Panc1 (cell line): Measurements from ENCODE around the gene TMEM37.

ENCODE experiments used
- CTCF ChIP-seq: fragments of 450-650 bp; IDR thresholded peaks from 2 replicates; pipeline ENCODE4 v1.5.1; 2017; ENCODE audit warnings: mild to moderate bottlenecking
- POLR2AphosphoS5 ChIP-seq: IDR thresholded peaks from 2 replicates; pipeline ENCODE4 v1.6.1; 2012; ENCODE audit warnings: mild to moderate bottlenecking, low read depth, low read length, moderate library complexity
- REST ChIP-seq, 2 experiments: IDR thresholded peaks; 2 replicates each; pipeline ENCODE4 v1.6.1; 2011 to 2012; ENCODE audit warnings: low read depth in 2 of 2, control low read depth in 1 of 2, low read length in 1 of 2, mild to moderate bottlenecking in 1 of 2, moderate library complexity in 1 of 2; ENCODE audit not compliant: insufficient read depth in 1 of 2
- SIN3A ChIP-seq: IDR thresholded peaks from 2 replicates; pipeline ENCODE4 v1.6.1; 2012; ENCODE audit warnings: low read depth, mild to moderate bottlenecking, low read length, moderate library complexity, borderline replicate concordance; ENCODE audit not compliant: insufficient read depth

GRCh38 chr2:119481501-119482455 is 50.1 kb downstream of the TMEM37 start:
- TF ChIP-seq POLR2AphosphoS5 (no peak), CTCF (no peak), SIN3A (no peak), REST (IDR thresholded peaks at IDR 0.05; ENCODE audit: insufficient read depth in 1 of 2, low read depth in 2 of 2, low read length in 1 of 2) (no peak)
